Fibroblast of pulmonary artery (primary cell): ENCODE data around the gene TMOD1.
A peak's percentile ranks its signal among the peaks of the same experiment; 100 is the strongest.

Source experiments
- DNase-seq: peaks from one replicate; pipeline ENCODE4 v3.0.0-alpha.2; 2010; ENCODE audit warnings: low read depth
- H3K4me3 ChIP-seq: replicated peaks from 2 replicates; pipeline ENCODE4 v1.5.1; 2011; ENCODE audit warnings: low read depth, mild to moderate bottlenecking, control low read depth, low read length, moderate library complexity
- TF ChIP-seq, protein P1 (sequence below): IDR thresholded peaks from 2 replicates; pipeline ENCODE4 v1.5.1; 2011; ENCODE audit warnings: mild to moderate bottlenecking, control low read depth, low read length, inconsistent platforms; ENCODE audit errors: missing control alignments

TMOD1 gene

GRCh38 chr9:97500765-97501176 is 695 bp upstream of the TMOD1 start:
- TF ChIP-seq, protein P1, sequence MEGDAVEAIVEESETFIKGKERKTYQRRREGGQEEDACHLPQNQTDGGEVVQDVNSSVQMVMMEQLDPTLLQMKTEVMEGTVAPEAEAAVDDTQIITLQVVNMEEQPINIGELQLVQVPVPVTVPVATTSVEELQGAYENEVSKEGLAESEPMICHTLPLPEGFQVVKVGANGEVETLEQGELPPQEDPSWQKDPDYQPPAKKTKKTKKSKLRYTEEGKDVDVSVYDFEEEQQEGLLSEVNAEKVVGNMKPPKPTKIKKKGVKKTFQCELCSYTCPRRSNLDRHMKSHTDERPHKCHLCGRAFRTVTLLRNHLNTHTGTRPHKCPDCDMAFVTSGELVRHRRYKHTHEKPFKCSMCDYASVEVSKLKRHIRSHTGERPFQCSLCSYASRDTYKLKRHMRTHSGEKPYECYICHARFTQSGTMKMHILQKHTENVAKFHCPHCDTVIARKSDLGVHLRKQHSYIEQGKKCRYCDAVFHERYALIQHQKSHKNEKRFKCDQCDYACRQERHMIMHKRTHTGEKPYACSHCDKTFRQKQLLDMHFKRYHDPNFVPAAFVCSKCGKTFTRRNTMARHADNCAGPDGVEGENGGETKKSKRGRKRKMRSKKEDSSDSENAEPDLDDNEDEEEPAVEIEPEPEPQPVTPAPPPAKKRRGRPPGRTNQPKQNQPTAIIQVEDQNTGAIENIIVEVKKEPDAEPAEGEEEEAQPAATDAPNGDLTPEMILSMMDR = no peak
- H3K4me3 ChIP-seq = no peak overlapping the region
- DNase-seq = no peak

DNA sequence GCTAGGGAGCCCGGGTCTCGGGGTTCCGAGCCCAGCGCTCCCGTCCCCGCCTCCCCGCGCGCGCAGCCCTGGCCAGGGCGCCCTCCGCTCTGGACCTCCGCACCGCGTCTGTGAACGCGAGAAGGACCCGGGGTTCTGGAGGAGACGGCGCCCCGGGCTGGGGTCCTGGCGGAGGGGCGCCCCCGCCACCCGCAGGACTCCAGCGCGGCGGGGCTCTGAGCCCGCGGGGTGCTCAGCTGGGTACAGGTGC is 431 bp downstream of the TMOD1 start:
- DNase-seq = no peak
- TF ChIP-seq, protein P1 = no peak
- H3K4me3 ChIP-seq = peak overlapping the region; percentile 40

DNA sequence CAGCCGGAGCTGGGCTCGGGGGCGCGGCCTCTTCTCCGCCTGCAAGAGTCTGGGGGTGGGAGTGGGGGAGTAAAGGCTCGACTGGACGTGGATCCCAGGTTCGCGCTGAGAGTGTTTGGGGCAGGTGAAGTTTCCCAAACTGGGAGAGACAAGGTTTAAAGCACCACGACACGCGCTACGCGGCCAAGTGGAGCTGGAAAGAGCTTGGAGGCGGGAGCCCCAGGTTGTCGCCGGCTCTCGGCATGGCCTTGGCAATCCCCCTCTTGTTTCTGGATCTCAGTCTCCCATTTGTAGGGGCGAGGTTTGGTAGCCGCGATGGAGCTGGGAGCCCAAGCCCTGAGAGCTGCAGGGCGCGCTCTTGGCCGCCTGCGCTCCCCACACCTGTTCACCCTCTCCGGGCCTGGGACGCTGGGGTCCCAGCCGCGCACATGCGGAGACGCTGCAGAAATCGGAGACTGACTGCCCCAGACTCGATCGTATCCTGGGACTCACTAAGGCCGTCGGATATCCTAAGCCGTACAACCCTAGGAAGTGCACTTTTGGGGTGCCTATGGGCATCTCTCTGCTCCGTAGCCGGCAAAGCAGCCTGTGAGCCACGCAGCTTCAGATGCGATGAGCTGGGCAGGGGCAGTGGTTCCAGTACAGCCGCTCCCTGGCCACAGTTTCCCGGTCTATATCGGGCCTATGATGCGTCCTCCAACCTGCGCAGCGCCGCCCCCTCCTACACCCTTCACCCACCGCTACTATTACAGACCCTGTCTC is 937 bp downstream of the TMOD1 start:
- no peak overlapping the region for H3K4me3 ChIP-seq
- DNase-seq = no peak
- TF ChIP-seq, protein P1 = no peak

DNA sequence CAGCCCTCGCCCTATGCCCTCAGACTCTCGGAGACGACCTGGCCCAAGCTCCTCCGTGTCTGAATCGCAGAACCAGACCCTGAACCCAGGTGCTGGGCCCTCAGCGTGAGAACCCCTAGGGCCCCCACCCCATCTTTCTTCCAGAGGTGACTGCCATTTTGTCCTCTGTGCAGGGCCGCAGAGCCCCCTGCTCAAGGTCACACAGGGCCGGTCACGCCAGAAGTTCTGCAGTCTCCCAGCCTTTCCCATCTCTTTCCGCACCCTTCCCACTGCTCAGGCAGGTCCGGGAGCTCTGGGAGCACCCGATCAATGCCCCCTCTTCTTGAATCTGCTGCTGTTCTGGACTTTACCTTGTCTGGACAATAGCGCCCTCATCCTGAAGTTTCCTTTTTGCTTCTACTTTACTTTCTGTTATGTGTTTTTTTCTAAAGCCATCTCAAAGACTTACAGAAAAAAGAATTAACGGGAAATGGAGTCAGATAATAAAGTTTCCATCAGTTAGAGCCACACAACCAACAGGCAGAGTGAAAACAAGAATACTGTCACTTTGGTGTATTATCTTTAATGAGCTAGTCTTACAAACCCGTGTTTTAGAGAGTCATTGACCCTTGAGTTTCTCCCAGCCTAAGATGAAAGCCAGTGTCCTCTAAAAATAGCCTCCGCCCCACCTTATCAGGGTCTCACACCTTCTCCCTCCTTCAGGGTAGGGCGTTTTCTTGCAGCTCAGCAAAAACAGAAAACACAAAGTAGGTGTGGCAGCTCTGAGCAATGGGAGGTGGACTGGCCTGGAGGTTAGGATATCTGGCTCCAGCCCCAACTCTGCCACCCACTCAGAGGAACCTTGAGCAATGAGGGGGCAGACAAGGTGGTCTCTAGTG is 1.8 kb downstream of the TMOD1 start:
- no peak overlapping the region for H3K4me3 ChIP-seq
- TF ChIP-seq, protein P1 = no peak
- no peak for DNase-seq

DNA sequence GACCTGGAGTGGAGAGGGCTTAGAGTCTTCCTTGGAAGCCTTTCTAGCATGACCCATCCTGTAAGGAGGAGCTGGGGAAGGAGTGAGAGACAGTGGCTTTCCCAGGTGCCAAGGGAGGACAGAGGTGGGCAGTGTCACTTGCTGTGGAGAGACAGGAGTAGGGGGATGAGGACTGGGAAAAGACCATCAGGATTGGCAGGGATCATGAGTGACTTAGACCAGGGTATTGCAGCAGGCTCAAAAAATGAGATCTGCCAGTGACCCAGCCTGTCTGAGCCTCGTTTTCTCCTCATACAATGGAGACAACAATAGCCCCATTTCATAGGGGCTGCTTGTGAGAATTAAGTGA is 2.4 kb downstream of the TMOD1 start:
- TF ChIP-seq, protein P1 = no peak
- no peak overlapping the region for H3K4me3 ChIP-seq
- no peak for DNase-seq

GRCh38 chr9:97504381-97505216 is 3.1 kb downstream of the TMOD1 start:
- TF ChIP-seq, protein P1 = no peak
- DNase-seq = no peak
- H3K4me3 ChIP-seq = no peak overlapping the region
